Measurements from ENCODE around the gene ALLC. TPM values are rescaled to one million over a fixed set of nuclear protein-coding genes. Genes with fewer than 3 reads are reported as not detected.

The ALLC gene
- total RNA-seq, 1 donor from 2014 or later, result not detected

DNA sequence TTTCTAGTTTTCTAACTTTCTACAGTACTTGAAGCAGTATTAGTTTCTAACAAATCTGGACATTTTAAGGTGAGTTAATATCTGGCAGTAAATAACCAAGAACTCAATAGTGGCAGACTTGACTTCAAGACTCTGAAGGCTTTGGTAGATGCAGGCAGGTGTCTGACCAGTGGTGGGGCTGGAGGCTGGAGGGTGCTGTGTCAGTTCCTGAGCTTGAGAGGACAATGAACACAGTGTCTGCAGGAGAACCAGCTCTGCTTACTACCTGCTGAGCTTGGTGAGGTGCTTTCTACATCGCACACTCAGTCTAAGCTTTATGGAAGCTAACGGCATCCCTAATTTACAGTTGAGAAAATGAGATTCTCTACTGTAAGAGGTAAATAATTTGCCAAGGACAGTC is 21.2 kb downstream of the ALLC start:
- no peak overlapping the region for H3K27ac Mint-ChIP-seq
- H3K4me1 Mint-ChIP-seq, result no peaks in the 10 kb centered on the region
- H3K4me3 Mint-ChIP-seq, result no peak overlapping the region
- H3K27me3 Mint-ChIP-seq, result no peaks in the 10 kb centered on the region
- H3K9me3 Mint-ChIP-seq, result no peaks in the 10 kb centered on the region
- intact Hi-C loops (cut with micrococcal nuclease), result no loop called here
- H3K36me3 Mint-ChIP-seq (ENCODE audit: low read depth), result no peaks in the 10 kb centered on the region
- DNase-seq, result no peak

- intact Hi-C loops (cut with micrococcal nuclease), result no loop called here
- Mint-ChIP-seq H3K27me3 (no peaks in the 10 kb centered on the region), H3K4me1 (no peaks in the 10 kb centered on the region), H3K4me3 (no peak overlapping the region), H3K9me3 (no peaks in the 10 kb centered on the region), H3K36me3 (ENCODE audit: low read depth) (no peaks in the 10 kb centered on the region), H3K27ac (no peak overlapping the region)
- no peak for DNase-seq
Measured at GRCh38 chr2:3679616-3680393, 21.8 kb downstream of the ALLC start.

DNA sequence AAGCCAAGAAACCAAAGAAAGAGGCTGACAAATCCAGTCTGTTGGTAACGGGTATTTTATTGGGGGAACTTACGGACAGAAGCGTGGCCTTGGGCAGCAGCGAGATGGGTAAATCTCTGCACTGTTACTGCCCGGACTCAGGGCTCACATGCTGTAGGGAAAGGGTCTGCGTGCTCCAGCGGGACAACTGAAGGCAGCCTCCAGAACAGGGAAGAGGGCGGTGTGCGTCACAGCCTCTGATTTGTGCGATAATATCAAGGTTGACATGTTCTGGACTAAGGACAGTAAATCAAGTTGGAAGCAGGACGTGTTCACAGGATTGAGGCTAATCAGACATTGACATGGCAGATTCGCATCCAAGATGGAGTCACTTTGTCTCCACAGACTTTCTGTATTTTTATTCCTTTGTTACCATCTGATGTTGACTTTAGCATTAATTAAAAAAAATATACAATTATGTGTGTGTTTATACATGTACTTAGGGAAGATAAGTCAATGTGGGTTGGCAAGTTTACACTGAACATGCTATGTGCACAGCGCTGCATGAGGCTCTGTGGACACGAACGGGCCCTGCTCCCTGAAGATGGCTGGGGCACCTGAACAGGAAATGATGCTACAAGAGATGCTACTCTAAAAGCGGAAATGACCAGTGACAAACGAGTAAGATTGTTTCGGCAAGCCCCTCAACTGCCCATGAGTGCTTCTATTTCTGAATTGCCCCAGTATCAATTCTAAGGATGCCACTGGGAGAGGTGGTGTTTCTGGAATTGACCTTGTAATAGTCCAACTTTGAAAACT is 22.7 kb downstream of the ALLC start:
- no peak for DNase-seq
- Mint-ChIP-seq H3K4me1 (no peaks in the 10 kb centered on the region), H3K9me3 (no peaks in the 10 kb centered on the region), H3K27me3 (peaks cover 4% of the 10 kb centered on the region), H3K4me3 (no peak overlapping the region), H3K36me3 (ENCODE audit: low read depth) (no peaks in the 10 kb centered on the region), H3K27ac (no peak overlapping the region)
- intact Hi-C loops (cut with micrococcal nuclease), result no loop called here

- no peaks in the 10 kb centered on the region for H3K9me3 Mint-ChIP-seq
- no peak overlapping the region for H3K4me3 Mint-ChIP-seq
- no peaks in the 10 kb centered on the region for H3K36me3 Mint-ChIP-seq (ENCODE audit: low read depth)
- no peak overlapping the region for H3K27ac Mint-ChIP-seq
- no peak for DNase-seq
- intact Hi-C loops (cut with micrococcal nuclease), result no loop called here
- peaks cover 9% of the 10 kb centered on the region for H3K27me3 Mint-ChIP-seq
- H3K4me1 Mint-ChIP-seq, result no peaks in the 10 kb centered on the region
Measured at GRCh38 chr2:3681625-3682024, 23.6 kb downstream of the ALLC start.

DNA sequence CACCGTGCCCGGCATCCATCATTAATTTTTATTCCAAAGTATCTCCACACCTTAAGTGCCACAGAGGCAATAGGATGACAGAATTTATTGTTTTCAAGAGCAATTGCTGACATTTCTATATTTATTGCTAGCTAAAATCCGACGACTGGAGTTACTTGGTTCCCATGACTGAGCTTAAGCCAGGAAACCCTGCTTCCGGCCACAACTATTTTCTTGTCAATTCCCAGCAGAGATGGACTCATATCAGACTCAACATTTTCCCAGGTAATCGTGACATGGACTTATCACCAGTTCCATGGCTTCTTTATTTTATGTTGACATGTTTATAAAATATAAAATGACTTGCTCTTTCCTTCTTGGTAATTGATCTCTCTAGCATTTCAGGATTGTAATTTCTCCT is 24.8 kb downstream of the ALLC start:
- peaks cover 14% of the 10 kb centered on the region for H3K27me3 Mint-ChIP-seq
- no peak overlapping the region for H3K27ac Mint-ChIP-seq
- H3K4me1 Mint-ChIP-seq, result no peaks in the 10 kb centered on the region
- H3K36me3 Mint-ChIP-seq (ENCODE audit: low read depth), result no peaks in the 10 kb centered on the region
- DNase-seq, result no peak
- intact Hi-C loops (cut with micrococcal nuclease), result no loop called here
- no peaks in the 10 kb centered on the region for H3K9me3 Mint-ChIP-seq
- H3K4me3 Mint-ChIP-seq, result no peak overlapping the region

- intact Hi-C loops (cut with micrococcal nuclease), result no loop called here
Measured at GRCh38 chr2:3683748-3684454, 25.9 kb downstream of the ALLC start.

GRCh38 chr2:3689998-3690748 is 32.2 kb downstream of the ALLC start:
- intact Hi-C loops (cut with micrococcal nuclease), result no loop called here
- Mint-ChIP-seq H3K27me3 (peaks cover 14% of the 10 kb centered on the region), H3K4me1 (no peaks in the 10 kb centered on the region), H3K9me3 (no peaks in the 10 kb centered on the region), H3K36me3 (ENCODE audit: low read depth) (no peaks in the 10 kb centered on the region), H3K4me3 (no peak overlapping the region), H3K27ac (no peak overlapping the region)
- no peak for DNase-seq

More at GRCh38 chr2:3683748-3684454, 25.9 kb downstream of the ALLC start:
- Mint-ChIP-seq H3K4me3 (no peak overlapping the region), H3K27ac (no peak overlapping the region), H3K9me3 (no peaks in the 10 kb centered on the region), H3K4me1 (no peaks in the 10 kb centered on the region), H3K36me3 (ENCODE audit: low read depth) (no peaks in the 10 kb centered on the region), H3K27me3 (peaks cover 14% of the 10 kb centered on the region)
- DNase-seq, result no peak

GRCh38 chr2:3692375-3692774 is 34.4 kb downstream of the ALLC start:
- peaks cover 6% of the 10 kb centered on the region for H3K27me3 Mint-ChIP-seq
- intact Hi-C loops (cut with micrococcal nuclease), result no loop called here
- no peak overlapping the region for H3K27ac Mint-ChIP-seq
- no peaks in the 10 kb centered on the region for H3K4me1 Mint-ChIP-seq
- H3K9me3 Mint-ChIP-seq, result no peaks in the 10 kb centered on the region
- no peaks in the 10 kb centered on the region for H3K36me3 Mint-ChIP-seq (ENCODE audit: low read depth)
- H3K4me3 Mint-ChIP-seq, result no peak overlapping the region
- DNase-seq, result no peak

DNA sequence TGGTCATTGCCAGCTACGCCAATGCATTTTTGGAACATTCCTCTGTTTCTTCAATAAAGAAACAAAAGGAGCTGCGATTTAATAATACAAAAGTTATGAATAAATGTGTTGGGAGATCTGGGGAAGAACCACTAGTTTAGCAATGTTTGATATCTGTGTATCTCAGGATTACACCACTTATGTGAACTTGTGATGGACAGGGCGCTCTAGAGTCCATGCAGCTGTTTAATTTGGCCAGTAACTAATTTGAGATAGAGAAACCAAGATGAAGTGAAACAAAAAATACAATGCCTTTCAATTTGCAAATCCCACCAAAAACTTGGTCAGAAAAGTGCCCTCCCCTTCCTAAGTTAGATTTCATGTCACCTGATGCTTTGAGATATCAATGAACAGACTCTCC is 38.5 kb downstream of the ALLC start:
- Mint-ChIP-seq H3K4me1 (no peaks in the 10 kb centered on the region), H3K36me3 (ENCODE audit: low read depth) (no peaks in the 10 kb centered on the region), H3K27ac (no peak overlapping the region), H3K4me3 (no peak overlapping the region), H3K9me3 (no peaks in the 10 kb centered on the region), H3K27me3 (peaks cover 4% of the 10 kb centered on the region)
- no peak for DNase-seq
- intact Hi-C loops (cut with micrococcal nuclease), result no loop called here

GRCh38 chr2:3701071-3701470 is 43.1 kb downstream of the ALLC start:
- Mint-ChIP-seq H3K27me3 (peaks cover 23% of the 10 kb centered on the region), H3K9me3 (no peaks in the 10 kb centered on the region), H3K4me1 (no peaks in the 10 kb centered on the region), H3K36me3 (ENCODE audit: low read depth) (no peaks in the 10 kb centered on the region), H3K27ac (no peak overlapping the region), H3K4me3 (no peak overlapping the region)
- no peak for DNase-seq
- intact Hi-C loops (cut with micrococcal nuclease), result no loop called here

GRCh38 chr2:3703236-3703756 is 45.3 kb downstream of the ALLC start, which contains the start of gene DCDC2C:
Gene DCDC2C (plus strand): TSS chr2:3703575. CDS start chr2:3703752, 177 bp downstream.
- Mint-ChIP-seq H3K4me3 (no peak within 1 kb of the TSS), H3K27me3 (peaks cover 23% of the 10 kb centered on the region), H3K9me3 (no peaks in the 10 kb centered on the region)

GRCh38 chr2:3703757-3704355 is 45.9 kb downstream of the ALLC start:
- no peak for DNase-seq
- Mint-ChIP-seq H3K27me3 (peaks cover 27% of the 10 kb centered on the region), H3K36me3 (ENCODE audit: low read depth) (no peaks in the 10 kb centered on the region), H3K27ac (no peak overlapping the region), H3K4me1 (no peaks in the 10 kb centered on the region), H3K9me3 (no peaks in the 10 kb centered on the region), H3K4me3 (no peak overlapping the region)
- intact Hi-C loops (cut with micrococcal nuclease), result no loop called here

More at GRCh38 chr2:3703236-3703756, 45.3 kb downstream of the ALLC start, which contains the start of gene DCDC2C:
- no peak for DNase-seq
- Mint-ChIP-seq H3K4me1 (no peaks in the 10 kb centered on the region), H3K36me3 (ENCODE audit: low read depth) (no peaks in the 10 kb centered on the region), H3K27ac (no peak within 1 kb of the TSS)
- intact Hi-C loops (cut with micrococcal nuclease), result no loop called here

DNA sequence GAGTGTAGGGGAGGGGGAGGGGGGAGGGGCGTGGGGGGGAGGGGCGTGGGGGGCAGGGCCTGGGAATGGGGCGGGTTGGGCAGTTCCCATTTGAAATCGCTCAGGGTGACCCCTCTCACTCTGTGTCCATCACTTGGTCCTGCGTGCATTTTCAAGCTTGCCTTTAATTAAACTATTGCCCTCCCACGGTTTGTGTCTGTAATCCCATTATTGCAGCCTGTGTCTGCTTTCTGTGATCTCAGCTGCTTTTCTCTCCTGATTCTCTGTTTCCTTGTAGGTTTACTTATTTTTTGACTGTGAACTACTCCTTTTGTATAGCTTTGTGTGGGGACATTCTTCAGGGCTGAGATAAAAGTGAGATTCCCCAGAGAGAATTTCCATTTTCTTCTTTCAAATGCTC is 46.7 kb downstream of the ALLC start:
- no peaks in the 10 kb centered on the region for H3K36me3 Mint-ChIP-seq (ENCODE audit: low read depth)
- no peak for DNase-seq
- no peaks in the 10 kb centered on the region for H3K4me1 Mint-ChIP-seq
- no peaks in the 10 kb centered on the region for H3K9me3 Mint-ChIP-seq
- intact Hi-C loops (cut with micrococcal nuclease), result no loop called here
- H3K27me3 Mint-ChIP-seq, result peaks cover 27% of the 10 kb centered on the region
- no peak overlapping the region for H3K27ac Mint-ChIP-seq
- no peak overlapping the region for H3K4me3 Mint-ChIP-seq
